HepG2 (cell line): ENCODE data around the gene ADAMTS2. TPM values are rescaled to one million over a fixed set of nuclear protein-coding genes. Genes with fewer than 3 reads are reported as not detected.

Experiments used
- ATAC-seq: fragments of 200-7000 bp; cut with Tn5 transposase; 3 replicates; pipeline ENCODE4 v1.9.1; 2020; ENCODE audit warnings: mild to moderate bottlenecking, moderate library complexity
- BruUV-seq: library from RNA; stranded (reverse); fragments of 400-500 nt; replicated peaks from 2 replicates; lab custom pipeline; 2021; lab: Mats Ljungman, UMichigan
- CTCF ChIA-PET: fragments of 300-600 bp; formaldehyde crosslinking; extraction: SDS; loops from one replicate; lab custom pipeline; 2021; ENCODE audit warnings: low total read pairs, inconsistent platforms, low intra/inter-chr PET ratio; lab: Yijun Ruan, JAX
- POLR2A ChIA-PET: fragments of 350-600 bp; sonication (Branson Sonifier 250); formaldehyde crosslinking; loops from one replicate; lab custom pipeline; 2020; ENCODE audit warnings: antibody characterized with exemption, inconsistent platforms; lab: Yijun Ruan, JAX
- DNase-seq: peaks from one replicate; pipeline ENCODE4 v3.0.0-alpha.2; 2015; ENCODE audit warnings: low spot score
- FAIRE-seq: peaks from 3 replicates; lab custom pipeline; 2011; peaks lifted over from hg19 to GRCh38; lab: Jason Lieb, UNC
- H2AFZ ChIP-seq: one replicate; pipeline ENCODE4 v1.6.1; 2011; ENCODE audit warnings: low read length, inconsistent platforms
- H3K27ac ChIP-seq: fragments of 300-600 bp; 3 replicates; pipeline ENCODE4 v1.8.0; 2011; ENCODE audit warnings: mixed run types, mild to moderate bottlenecking, mixed read lengths, low read length, inconsistent platforms; ENCODE audit not compliant: insufficient read depth; ENCODE audit errors: extremely low read length
- H3K27me3 ChIP-seq, 2 experiments: fragments of 200-600 bp in 1 of 2; 2 replicates in 1 of 2; 3 replicates in 1 of 2; pipeline versions ENCODE4 v1.6.0 to v1.8.0; 2011; ENCODE audit warnings: low read length in 2 of 2, mild to moderate bottlenecking in 2 of 2, moderate library complexity in 2 of 2, inconsistent platforms in 1 of 2; ENCODE audit not compliant: insufficient read depth in 2 of 2, control insufficient read depth in 1 of 2
- H3K36me3 ChIP-seq, 2 experiments: fragments of 200-600 bp in 1 of 2; replicated peaks in 1 of 2; 2 replicates in 1 of 2; 3 replicates in 1 of 2; pipeline versions ENCODE4 v1.5.1 to v1.8.0; 2011; ENCODE audit warnings: low read length in 2 of 2, inconsistent platforms in 1 of 2; ENCODE audit not compliant: insufficient read depth in 2 of 2, control insufficient read depth in 1 of 2
- H3K4me1 ChIP-seq: 2 replicates; pipeline ENCODE4 v1.5.1; 2012; ENCODE audit warnings: low read length, inconsistent platforms; ENCODE audit not compliant: insufficient read depth
- H3K4me2 ChIP-seq: 2 replicates; pipeline ENCODE4 v1.6.0; 2011; ENCODE audit warnings: low read depth, low read length, inconsistent platforms
- H3K4me3 ChIP-seq, 3 experiments: fragments of 200-600 bp in 1 of 3; sonication (generic), shearing (Covaris generic) in 1 of 3; replicated peaks in 1 of 3; 2 replicates each; pipeline ENCODE4 v1.5.1; 2011 to 2016; ENCODE audit warnings: low read length in 3 of 3, inconsistent platforms in 2 of 3, low read depth in 2 of 3, mild to moderate bottlenecking in 2 of 3, control low read depth in 1 of 3, mixed read lengths in 1 of 3; ENCODE audit not compliant: insufficient read depth in 1 of 3
- H3K79me2 ChIP-seq: one replicate; pipeline ENCODE4 v1.6.1; 2011; ENCODE audit warnings: low read length, inconsistent platforms; ENCODE audit not compliant: insufficient read depth
- H3K9ac ChIP-seq: 2 replicates; pipeline ENCODE4 v1.6.0; 2011; ENCODE audit warnings: mild to moderate bottlenecking, low read depth, low read length, inconsistent platforms; ENCODE audit not compliant: insufficient read depth
- H3K9me3 ChIP-seq: 2 replicates; pipeline ENCODE4 v1.5.1; 2012; ENCODE audit warnings: mild to moderate bottlenecking, low read length
- H4K20me1 ChIP-seq: 2 replicates; pipeline ENCODE4 v1.6.0; 2011; ENCODE audit warnings: inconsistent platforms, mild to moderate bottlenecking, low read length, moderate library complexity; ENCODE audit not compliant: insufficient read depth
- ETV5 ChIP-seq: IDR thresholded peaks from 2 replicates; pipeline ENCODE4 v1.6.1; 2018; ENCODE audit warnings: missing biosample characterization, missing genetic modification reagents, inconsistent platforms, borderline replicate concordance
- KLF12 ChIP-seq: sonication (generic); formaldehyde crosslinking; IDR thresholded peaks from 2 replicates; pipeline ENCODE4 v1.4.0; 2020; ENCODE audit warnings: missing genetic modification reagents, borderline replicate concordance
- NFE2L1 ChIP-seq: sonication (generic); formaldehyde crosslinking; IDR thresholded peaks from 2 replicates; pipeline ENCODE4 v1.4.0; 2020; ENCODE audit warnings: missing genetic modification reagents, mild to moderate bottlenecking, borderline replicate concordance
- THAP11 ChIP-seq: IDR thresholded peaks from 2 replicates; pipeline ENCODE4 v1.6.1; 2016; ENCODE audit warnings: missing biosample characterization, missing genetic modification reagents
- ZNF121 ChIP-seq: sonication (generic); formaldehyde crosslinking; IDR thresholded peaks from 2 replicates; pipeline ENCODE4 v1.5.0; 2020; ENCODE audit warnings: mild to moderate bottlenecking, missing genetic modification reagents
- ZNF383 ChIP-seq: sonication (generic); formaldehyde crosslinking; IDR thresholded peaks from 2 replicates; pipeline ENCODE4 v1.4.0; 2020; ENCODE audit warnings: missing genetic modification reagents, mild to moderate bottlenecking, borderline replicate concordance
- ZNF883 ChIP-seq: sonication (generic); formaldehyde crosslinking; IDR thresholded peaks from 2 replicates; pipeline ENCODE4 v1.5.1; 2020; ENCODE audit warnings: mild to moderate bottlenecking, missing genetic modification reagents; ENCODE audit errors: not compliant biosample characterization
- WGBS: methylation state at CpG from one replicate; pipeline ENCODE4 v1.1.6; 2017; ENCODE audit warnings: low lambda C conversion rate; 5-methylcytosine and 5-hydroxymethylcytosine counted together
- in situ Hi-C: cut with HindIII; loops from 2 replicates; pipeline ENCODE4 v1.10.0; 2017; ENCODE audit warnings: low pct_unique_long_range_greater_than_20kb; ENCODE audit not compliant: extremely low pct_ligation_motif_present
- intact Hi-C: fragments of 100-400 bp; cut with micrococcal nuclease; formaldehyde crosslinking; loops from one replicate; pipeline ENCODE4 v1.10.0; 2022; ENCODE audit not compliant: unreplicated experiment
- polyA plus RNA-seq, 8 experiments: library from polyadenylated mRNA; depleted of rRNA in 3 of 8; stranded (reverse) in 7 of 8; unstranded in 1 of 8; fragments of >200 nt; fragmentation: Illumina TruSeq in 4 of 8; extraction: Trizol in 4 of 8; gene quantifications; 2 replicates each; pipeline versions ENCODE4 v1.2.1 to v1.2.3, GENCODE V29; 2011 to 2016; ENCODE audit warnings: low read depth in 4 of 8, missing spikeins in 1 of 8, mixed read lengths in 1 of 8; ENCODE audit not compliant: insufficient read depth in 1 of 8
- total RNA-seq, 5 experiments: library from RNA; depleted of rRNA; stranded (reverse); fragments of >200 nt; fragmentation: Illumina TruSeq; extraction: Trizol; gene quantifications; 2 replicates each; pipeline ENCODE4 v1.2.3, GENCODE V29; 2016; ENCODE audit warnings: low read depth in 1 of 5
- TF ChIP-seq, protein P1 (sequence below): sonication (generic); formaldehyde crosslinking; IDR thresholded peaks from 2 replicates; pipeline ENCODE4 v1.8.0; 2022; ENCODE audit warnings: mild to moderate bottlenecking, missing genetic modification reagents, moderate library complexity
- TF ChIP-seq, protein P2 (sequence below): sonication (generic); formaldehyde crosslinking; IDR thresholded peaks from 2 replicates; pipeline ENCODE4 v1.5.1; 2020; ENCODE audit warnings: mild to moderate bottlenecking, missing genetic modification reagents, borderline replicate concordance

The ADAMTS2 gene
- total and polyA plus RNA-seq, 2 of the 13 experiments (the other 11 are each of a cell fraction or from before 2014, with no cell fraction given) = 0.24 to 3.5 TPM

DNA sequence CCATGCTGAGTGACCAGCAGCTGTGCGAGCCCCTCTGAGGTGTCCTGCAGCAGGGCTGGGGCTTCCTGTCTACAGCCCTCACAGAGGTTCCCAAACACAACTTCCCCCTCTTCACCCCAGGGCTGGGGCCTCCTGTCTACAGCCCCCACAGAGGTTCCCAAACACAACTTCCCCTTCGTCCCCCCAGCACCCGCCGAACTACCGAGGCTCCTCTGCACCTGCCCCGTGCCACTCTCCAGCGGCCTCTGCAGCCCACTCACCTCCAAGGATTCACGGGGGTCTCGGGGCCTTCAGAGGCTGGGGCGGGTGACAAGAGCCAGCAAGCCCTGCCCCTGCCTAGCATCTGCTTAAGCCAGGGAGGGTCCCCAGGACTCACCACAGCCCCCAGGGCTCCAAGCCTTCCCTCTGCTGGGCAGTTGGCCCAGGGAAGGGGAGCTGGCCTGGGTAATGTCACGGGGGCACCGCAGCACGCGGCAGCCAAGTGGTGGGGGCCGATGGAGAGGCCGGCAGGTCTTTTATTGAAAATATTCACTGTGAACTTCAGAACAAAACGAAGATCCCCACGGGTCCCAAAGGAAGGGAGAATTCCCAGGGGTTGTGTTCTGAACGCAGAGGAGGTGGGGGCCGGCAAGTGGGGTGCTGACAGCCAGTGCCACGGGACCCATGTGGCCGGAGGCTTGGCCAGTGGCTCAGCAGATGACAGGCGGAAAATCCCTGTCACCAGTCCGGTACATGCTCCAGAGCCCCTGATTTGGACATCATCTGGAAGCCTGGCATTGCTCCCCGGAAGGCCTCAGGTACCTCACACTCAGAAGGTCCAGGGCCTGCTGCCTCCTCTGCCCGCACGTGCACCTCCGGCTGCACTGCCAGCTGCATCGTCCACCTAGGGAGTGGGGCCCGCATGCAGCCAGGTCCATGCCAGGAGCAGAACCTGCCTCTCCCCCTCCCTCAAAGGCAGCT is 125.3 kb downstream of the ADAMTS2 start:
- 28% methylated on average over 8 of the region's 30 CpGs for WGBS
- ChIA-PET POLR2A (no interaction called here), CTCF (no interaction called here)
- TF ChIP-seq NFE2L1 (CRISPR knock-in tag) (no peak), THAP11 (CRISPR knock-in tag) (no peak), ZNF383 (no peak), ZNF121 (CRISPR knock-in tag) (no peak), ETV5 (CRISPR knock-in tag) (no peak), KLF12 (CRISPR knock-in tag) (no peak), ZNF883 (CRISPR knock-in tag) (no peak)
- TF ChIP-seq, protein P1, sequence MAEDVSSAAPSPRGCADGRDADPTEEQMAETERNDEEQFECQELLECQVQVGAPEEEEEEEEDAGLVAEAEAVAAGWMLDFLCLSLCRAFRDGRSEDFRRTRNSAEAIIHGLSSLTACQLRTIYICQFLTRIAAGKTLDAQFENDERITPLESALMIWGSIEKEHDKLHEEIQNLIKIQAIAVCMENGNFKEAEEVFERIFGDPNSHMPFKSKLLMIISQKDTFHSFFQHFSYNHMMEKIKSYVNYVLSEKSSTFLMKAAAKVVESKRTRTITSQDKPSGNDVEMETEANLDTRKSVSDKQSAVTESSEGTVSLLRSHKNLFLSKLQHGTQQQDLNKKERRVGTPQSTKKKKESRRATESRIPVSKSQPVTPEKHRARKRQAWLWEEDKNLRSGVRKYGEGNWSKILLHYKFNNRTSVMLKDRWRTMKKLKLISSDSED (CRISPR knock-in tag) = no peak
- TF ChIP-seq, protein P2, sequence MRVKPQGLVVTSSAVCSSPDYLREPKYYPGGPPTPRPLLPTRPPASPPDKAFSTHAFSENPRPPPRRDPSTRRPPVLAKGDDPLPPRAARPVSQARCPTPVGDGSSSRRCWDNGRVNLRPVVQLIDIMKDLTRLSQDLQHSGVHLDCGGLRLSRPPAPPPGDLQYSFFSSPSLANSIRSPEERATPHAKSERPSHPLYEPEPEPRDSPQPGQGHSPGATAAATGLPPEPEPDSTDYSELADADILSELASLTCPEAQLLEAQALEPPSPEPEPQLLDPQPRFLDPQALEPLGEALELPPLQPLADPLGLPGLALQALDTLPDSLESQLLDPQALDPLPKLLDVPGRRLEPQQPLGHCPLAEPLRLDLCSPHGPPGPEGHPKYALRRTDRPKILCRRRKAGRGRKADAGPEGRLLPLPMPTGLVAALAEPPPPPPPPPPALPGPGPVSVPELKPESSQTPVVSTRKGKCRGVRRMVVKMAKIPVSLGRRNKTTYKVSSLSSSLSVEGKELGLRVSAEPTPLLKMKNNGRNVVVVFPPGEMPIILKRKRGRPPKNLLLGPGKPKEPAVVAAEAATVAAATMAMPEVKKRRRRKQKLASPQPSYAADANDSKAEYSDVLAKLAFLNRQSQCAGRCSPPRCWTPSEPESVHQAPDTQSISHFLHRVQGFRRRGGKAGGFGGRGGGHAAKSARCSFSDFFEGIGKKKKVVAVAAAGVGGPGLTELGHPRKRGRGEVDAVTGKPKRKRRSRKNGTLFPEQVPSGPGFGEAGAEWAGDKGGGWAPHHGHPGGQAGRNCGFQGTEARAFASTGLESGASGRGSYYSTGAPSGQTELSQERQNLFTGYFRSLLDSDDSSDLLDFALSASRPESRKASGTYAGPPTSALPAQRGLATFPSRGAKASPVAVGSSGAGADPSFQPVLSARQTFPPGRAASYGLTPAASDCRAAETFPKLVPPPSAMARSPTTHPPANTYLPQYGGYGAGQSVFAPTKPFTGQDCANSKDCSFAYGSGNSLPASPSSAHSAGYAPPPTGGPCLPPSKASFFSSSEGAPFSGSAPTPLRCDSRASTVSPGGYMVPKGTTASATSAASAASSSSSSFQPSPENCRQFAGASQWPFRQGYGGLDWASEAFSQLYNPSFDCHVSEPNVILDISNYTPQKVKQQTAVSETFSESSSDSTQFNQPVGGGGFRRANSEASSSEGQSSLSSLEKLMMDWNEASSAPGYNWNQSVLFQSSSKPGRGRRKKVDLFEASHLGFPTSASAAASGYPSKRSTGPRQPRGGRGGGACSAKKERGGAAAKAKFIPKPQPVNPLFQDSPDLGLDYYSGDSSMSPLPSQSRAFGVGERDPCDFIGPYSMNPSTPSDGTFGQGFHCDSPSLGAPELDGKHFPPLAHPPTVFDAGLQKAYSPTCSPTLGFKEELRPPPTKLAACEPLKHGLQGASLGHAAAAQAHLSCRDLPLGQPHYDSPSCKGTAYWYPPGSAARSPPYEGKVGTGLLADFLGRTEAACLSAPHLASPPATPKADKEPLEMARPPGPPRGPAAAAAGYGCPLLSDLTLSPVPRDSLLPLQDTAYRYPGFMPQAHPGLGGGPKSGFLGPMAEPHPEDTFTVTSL (CRISPR knock-in tag) = no peak
- no TSS peak for BruUV-seq
- H3K27ac ChIP-seq = no peak overlapping the region
- H3K79me2 ChIP-seq = no peaks in the 10 kb centered on the region
- H3K4me2 ChIP-seq = no peak overlapping the region
- no peak overlapping the region for H3K9ac ChIP-seq
- H4K20me1 ChIP-seq = no peaks in the 10 kb centered on the region
- FAIRE-seq (no peak), ATAC-seq (no peak; the same call in 2 of the 3 replicates), DNase-seq (no peak)
- H3K9me3 ChIP-seq = no peaks in the 10 kb centered on the region
- no peak overlapping the region for H3K4me3 ChIP-seq
- intact Hi-C loops (no loop called here), in situ Hi-C loops (no loop called here)
- no peaks in the 10 kb centered on the region; a peak in 1 of 5 replicates for H3K36me3 ChIP-seq
- peaks cover 3 to 14% of the 10 kb centered on the region in 2 experiments for H3K27me3 ChIP-seq
- H3K4me1 ChIP-seq = no peaks in the 10 kb centered on the region
- no peak overlapping the region for H2AFZ ChIP-seq
